ENCODE results near the gene MYMX.

MYMX gene

GRCh38 chr6:44265722-44266233 lies 49.1 kb downstream of the MYMX start:
- no peak for DNase-seq

GRCh38 chr6:44266347-44266746 lies 49.6 kb downstream of the MYMX start:
- no peak for DNase-seq

DNA sequence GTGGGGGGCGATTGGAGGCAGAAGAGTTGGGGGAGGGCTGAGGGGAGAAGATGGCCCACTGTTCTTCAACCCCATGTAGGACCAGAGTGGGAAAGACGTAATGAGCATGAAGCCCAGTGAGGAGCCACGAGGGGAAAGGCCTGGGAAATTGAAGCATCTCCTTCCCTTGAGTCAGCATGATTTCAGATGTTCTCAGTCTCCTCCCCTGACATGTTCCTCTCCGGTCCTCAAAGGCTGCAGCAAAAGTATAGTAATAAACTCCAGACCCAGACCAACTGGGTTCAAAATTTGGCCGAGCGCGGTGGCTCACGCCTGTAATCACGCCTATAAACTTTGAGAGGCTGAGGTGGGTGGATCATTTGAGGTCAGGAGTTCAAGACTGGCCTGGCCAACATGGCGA lies 50.5 kb downstream of the MYMX start:
- no peak for DNase-seq

Data from NCI-H1930 (cell line).